Activated T-helper 1 cell treated with anti-CD3 and anti-CD28 coated beads, Interleukin-12 subunit alpha, Interleukin-12 subunit beta, Interleukin-2, Interleukin-4 antibody, amounts not matched to agents 30 ng/mL and 10 ng/mL and 1 ng/mL, durations not matched to agents 14 hours and 24 hours and 36 hours (primary cell): Measurements from ENCODE around the gene MYO5B. TPM values are rescaled to one million over a fixed set of nuclear protein-coding genes. Genes with fewer than 3 reads are reported as not detected.
"Not testable (repeated sequence)": the region's sequence is repeated elsewhere in the genome, so short reads cannot be mapped to it uniquely, and the experiment has no call there.

Source experiments
- DNase-seq: peaks from one replicate; pipeline ENCODE4 v3.0.0; 2021; ENCODE audit warnings: low spot score
- H3K27ac Mint-ChIP-seq: one replicate; pipeline ENCODE4 v1.8.0; 2021; ENCODE audit warnings: mild to moderate bottlenecking, mixed read lengths
- H3K27me3 Mint-ChIP-seq: one replicate; pipeline ENCODE4 v1.8.0; 2022; ENCODE audit warnings: mild to moderate bottlenecking, moderate library complexity, mixed read lengths; ENCODE audit not compliant: insufficient read depth
- H3K36me3 Mint-ChIP-seq: one replicate; pipeline ENCODE4 v1.8.0; 2021; ENCODE audit warnings: low read depth, mixed read lengths
- H3K4me1 Mint-ChIP-seq: one replicate; pipeline ENCODE4 v1.8.0; 2021; ENCODE audit warnings: low read depth, mixed read lengths
- H3K4me3 Mint-ChIP-seq: one replicate; pipeline ENCODE4 v1.8.0; 2021; ENCODE audit warnings: mild to moderate bottlenecking, moderate library complexity, mixed read lengths
- H3K9me3 Mint-ChIP-seq: one replicate; pipeline ENCODE4 v1.8.0; 2021; ENCODE audit warnings: mixed read lengths
- intact Hi-C: fragments of 100-400 bp; cut with micrococcal nuclease; formaldehyde crosslinking; loops from one replicate; pipeline ENCODE4 v1.15.1; 2024
- total RNA-seq: library from RNA; stranded (reverse); gene quantifications from 2 replicates; pipeline ENCODE4 v1.2.3, GENCODE V29; 2022

MYO5B gene
- total RNA-seq, 1 donor from 2014 or later, result not detected

DNA sequence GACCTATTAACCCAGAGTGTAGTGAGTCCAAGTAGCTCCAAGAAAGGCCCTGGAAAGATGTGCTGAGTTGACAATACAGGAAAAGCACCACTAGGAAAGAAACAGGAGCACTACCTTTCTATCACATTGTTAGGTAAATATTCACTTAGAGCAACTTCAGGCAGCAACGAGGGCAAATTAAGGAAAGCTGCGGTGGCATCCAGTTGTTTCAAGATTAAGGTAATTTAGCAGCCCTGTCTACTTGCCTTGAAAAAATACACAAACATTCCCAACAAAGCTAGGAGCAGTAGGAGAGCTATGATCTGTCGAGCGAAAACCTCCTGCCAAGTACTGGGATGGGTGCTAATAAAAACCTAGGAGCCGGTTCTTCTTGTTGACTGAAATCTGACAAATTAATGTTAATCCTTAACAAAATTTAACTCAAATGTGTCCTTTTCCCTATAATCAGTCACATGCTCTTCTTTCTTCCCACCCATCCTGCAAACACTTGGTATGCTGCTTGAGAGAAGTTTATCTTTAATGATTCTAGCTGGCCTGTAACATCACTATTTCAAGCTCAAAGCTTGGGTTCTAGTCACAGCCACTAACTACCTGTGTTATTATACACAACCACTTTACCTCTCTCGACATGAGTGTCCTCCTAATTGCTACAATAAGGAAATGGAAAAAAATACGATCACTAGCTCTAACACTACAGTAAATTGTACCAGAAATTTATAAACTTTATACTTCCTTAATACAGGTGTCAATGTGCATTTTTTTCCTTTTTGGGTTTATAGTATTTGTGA lies 383.6 kb downstream of the MYO5B start:
- intact Hi-C loops, result loop anchor here (5.0 to 10.0 kb wide), 10 partner anchors 89 to 1677 kb away; partner anchors contain the start of genes CFAP53, MBD1, MEX3C and ZBTB7C
- H3K4me3 Mint-ChIP-seq, result peak overlapping the region; percentile 7
- H3K4me1 Mint-ChIP-seq, result peaks cover 46% of the 10 kb centered on the region
- peaks cover 19% of the 10 kb centered on the region for H3K9me3 Mint-ChIP-seq
- H3K27ac Mint-ChIP-seq, result no peak overlapping the region
- no peaks in the 10 kb centered on the region for H3K27me3 Mint-ChIP-seq
- peaks cover 37% of the 10 kb centered on the region for H3K36me3 Mint-ChIP-seq
- no peak for DNase-seq

DNA sequence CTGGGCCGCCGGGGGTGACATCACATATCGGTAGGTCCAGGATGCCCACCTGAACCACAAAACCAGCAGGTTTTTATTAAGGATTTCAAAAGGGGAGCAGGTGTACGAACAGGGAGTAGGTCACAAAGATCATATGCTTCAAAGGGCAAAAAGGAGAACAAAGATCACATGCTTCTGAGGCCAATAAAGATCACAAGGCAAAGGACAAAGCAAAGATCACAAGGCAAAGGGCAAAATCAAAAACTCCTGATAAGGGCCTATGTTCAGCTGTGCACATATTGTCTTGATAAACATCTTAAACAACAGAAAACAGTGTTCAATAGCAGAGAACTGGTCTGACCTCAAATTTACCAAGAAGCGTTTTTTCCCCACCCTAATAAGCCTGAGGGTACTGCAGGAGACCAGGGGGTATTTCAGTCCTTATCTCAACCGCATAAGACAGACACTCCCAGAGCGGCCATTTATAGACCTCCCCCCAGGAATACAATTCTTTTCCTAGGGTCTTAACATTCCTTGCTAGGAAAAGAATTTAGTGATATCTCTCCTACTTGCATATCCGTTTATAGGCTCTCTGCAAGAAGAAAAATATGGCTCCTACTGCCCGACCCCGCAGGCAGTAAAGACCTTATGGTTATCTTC lies 386.3 kb downstream of the MYO5B start:
- intact Hi-C loops, H3K27me3 Mint-ChIP-seq, H3K27ac Mint-ChIP-seq, DNase-seq, H3K4me3 Mint-ChIP-seq: not testable (repeated sequence)
- peaks cover 29% of the 10 kb centered on the region for H3K36me3 Mint-ChIP-seq
- peaks cover 38% of the 10 kb centered on the region for H3K4me1 Mint-ChIP-seq
- H3K9me3 Mint-ChIP-seq, result peaks cover 19% of the 10 kb centered on the region

DNA sequence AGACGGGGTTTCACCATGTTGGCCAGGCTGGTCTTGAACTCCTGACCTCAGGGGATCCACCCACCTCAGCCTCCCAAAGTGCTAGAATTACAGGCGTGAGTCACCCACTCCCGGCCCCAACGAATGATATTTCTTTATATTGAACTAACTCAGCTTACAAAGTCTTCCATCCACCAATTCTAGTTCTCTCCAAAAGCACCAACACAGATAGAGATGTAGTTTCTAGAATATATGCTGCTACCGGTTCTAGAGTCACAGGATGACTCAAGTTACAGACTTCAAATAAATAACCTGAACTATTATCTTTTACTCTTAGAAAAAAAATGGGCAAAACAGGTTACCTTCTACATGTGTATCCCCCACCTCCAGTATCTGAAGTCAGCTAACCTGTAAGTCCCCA lies 390.9 kb downstream of the MYO5B start:
- intact Hi-C loops, result no loop called here
- DNase-seq, result no peak
- H3K36me3 Mint-ChIP-seq, result peaks cover 34% of the 10 kb centered on the region
- no peak overlapping the region for H3K27ac Mint-ChIP-seq
- H3K4me1 Mint-ChIP-seq, result peaks cover 17% of the 10 kb centered on the region
- peaks cover 7% of the 10 kb centered on the region for H3K9me3 Mint-ChIP-seq
- no peaks in the 10 kb centered on the region for H3K27me3 Mint-ChIP-seq
- H3K4me3 Mint-ChIP-seq, result no peak overlapping the region

DNA sequence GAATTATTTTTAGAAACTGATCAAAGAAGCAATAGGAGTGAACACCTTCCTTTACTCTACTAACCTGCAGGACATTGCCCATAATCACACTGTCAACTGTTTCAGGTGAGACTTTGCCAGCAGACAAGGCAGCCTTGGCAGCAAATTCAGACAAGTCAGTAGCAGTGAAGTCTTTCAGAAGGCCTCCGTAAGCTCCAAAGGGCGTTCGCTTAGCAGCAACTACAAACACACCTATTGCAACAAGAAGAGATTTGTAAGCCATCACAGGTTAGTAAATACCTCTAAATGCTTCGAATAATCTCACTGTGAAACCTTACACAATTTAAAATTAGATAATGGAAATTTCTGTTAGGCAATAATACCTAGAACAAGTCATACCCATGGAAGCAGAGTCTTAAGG lies 392.3 kb downstream of the MYO5B start:
- no peaks in the 10 kb centered on the region for H3K9me3 Mint-ChIP-seq
- H3K4me1 Mint-ChIP-seq, result peaks cover 17% of the 10 kb centered on the region
- peaks cover 30% of the 10 kb centered on the region for H3K36me3 Mint-ChIP-seq
- no peak overlapping the region for H3K4me3 Mint-ChIP-seq
- intact Hi-C loops, result no loop called here
- no peak for DNase-seq
- no peak overlapping the region for H3K27ac Mint-ChIP-seq
- no peaks in the 10 kb centered on the region for H3K27me3 Mint-ChIP-seq

DNA sequence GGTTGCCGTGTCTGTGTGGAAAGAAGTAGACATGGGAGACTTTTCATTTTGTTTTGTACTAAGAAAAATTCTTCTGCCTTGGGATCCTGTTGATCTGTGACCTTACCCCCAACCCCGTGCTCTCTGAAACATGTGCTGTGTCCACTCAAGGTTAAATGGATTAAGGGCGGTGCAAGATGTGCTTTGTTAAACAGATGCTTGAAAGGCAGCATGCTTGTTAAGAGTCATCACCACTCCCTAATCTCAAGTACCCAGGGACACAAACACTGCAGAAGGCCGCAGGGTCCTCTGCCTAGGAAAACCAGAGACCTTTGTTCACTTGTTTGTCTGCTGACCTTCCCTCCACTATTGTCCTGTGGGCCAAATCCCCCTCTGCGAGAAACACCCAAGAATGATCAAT lies 394.5 kb downstream of the MYO5B start:
- H3K27ac Mint-ChIP-seq, intact Hi-C loops, H3K4me3 Mint-ChIP-seq, H3K9me3 Mint-ChIP-seq, H3K27me3 Mint-ChIP-seq, DNase-seq: not testable (repeated sequence)
- Mint-ChIP-seq H3K4me1 (peaks cover 35% of the 10 kb centered on the region), H3K36me3 (peaks cover 37% of the 10 kb centered on the region)

DNA sequence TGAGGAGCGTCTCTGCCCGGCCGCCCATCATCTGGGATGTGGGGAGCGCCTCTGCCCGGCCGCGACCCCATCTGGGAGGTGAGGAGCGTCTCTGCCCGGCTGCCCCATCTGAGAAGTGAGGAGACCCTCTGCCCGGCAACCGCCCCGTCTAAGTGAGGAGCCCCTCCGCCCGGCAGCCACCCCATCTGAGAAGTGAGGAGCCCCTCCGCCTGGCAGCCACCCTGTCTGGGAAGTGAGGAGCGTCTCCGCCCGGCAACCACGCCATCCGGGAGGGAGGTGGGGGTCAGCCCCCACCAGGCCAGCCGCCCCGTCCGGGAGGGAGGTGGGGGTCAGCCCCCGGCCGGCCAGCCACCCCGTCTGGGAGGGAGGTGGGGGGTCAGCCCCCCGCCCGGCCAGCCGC lies 395.1 kb downstream of the MYO5B start:
- intact Hi-C loops, H3K27ac Mint-ChIP-seq, H3K9me3 Mint-ChIP-seq, H3K27me3 Mint-ChIP-seq, DNase-seq, H3K4me3 Mint-ChIP-seq: not testable (repeated sequence)
- peaks cover 41% of the 10 kb centered on the region for H3K36me3 Mint-ChIP-seq
- peaks cover 38% of the 10 kb centered on the region for H3K4me1 Mint-ChIP-seq

DNA sequence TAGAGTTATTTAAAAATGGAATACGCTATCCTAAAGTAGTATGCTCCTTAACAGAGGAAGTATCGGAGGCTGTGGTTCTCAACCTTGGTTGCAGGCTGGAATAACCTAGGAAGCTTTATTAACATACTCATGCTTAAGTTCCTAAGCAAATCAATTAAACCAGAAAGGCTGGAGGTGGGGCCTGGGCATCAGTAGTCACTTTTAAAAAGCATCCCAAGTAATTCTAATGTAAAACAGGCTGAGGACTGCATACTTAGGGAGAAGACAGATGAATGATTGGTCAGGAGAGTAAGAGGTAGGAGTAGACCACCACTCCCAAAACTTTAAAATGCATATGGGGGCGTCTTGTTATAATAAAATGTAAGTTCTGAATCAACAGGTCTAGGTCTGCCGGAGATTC lies 396.9 kb downstream of the MYO5B start:
- intact Hi-C loops, result no loop called here
- Mint-ChIP-seq H3K4me3 (no peak overlapping the region), H3K36me3 (peaks cover 49% of the 10 kb centered on the region), H3K27ac (no peak overlapping the region), H3K9me3 (no peaks in the 10 kb centered on the region), H3K4me1 (peaks cover 26% of the 10 kb centered on the region), H3K27me3 (no peaks in the 10 kb centered on the region)
- no peak for DNase-seq

DNA sequence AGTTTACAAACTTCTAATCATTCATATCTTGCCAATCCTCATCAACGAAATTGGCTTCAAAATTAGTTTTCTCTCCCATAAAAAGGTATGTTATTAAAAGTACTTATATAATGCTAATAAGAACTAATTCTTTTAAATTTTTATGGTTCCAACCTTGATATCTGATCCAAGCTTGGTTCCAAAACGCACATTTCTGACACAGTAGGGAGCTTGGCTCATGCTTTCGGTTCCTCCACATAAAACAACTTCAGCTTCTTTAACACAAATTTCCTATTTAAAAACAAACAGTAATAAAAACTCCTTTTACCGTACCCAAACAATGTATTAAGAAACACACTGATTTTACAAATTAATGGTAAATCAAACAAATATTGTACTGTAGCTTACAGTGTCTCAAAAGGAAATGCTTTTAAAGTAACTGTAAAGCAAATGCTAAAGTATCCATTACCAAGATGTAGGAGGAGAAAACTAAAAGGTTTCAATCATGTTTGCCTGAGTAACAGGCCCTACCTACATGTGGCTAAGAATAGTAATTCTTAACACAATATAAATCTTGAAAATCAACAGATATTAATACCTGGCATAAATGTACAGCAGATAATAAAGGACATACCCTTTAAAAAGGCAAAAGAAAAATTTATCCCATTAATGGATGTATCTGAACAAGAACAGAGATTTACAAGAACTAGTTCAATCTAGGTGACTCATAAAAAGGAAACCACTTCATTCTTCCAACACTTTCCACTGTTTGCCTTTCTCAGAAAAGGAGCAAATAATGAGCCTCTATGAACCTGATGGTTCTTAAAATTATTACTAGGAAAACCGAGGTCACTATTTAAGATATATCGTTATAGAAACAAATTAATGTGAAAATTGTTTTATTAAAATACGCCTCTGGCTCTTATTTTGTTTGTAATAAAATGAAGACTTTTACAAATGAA lies 399.1 kb downstream of the MYO5B start:
- intact Hi-C loops, result loop anchor here (2.0 kb wide), 1 partner anchor 17 kb away; the partner anchor contains the start of gene ACAA2
- Mint-ChIP-seq H3K27ac (peak overlapping the region; percentile 65), H3K36me3 (peaks cover 52% of the 10 kb centered on the region), H3K4me3 (peak overlapping the region; percentile 56), H3K27me3 (no peaks in the 10 kb centered on the region), H3K9me3 (no peaks in the 10 kb centered on the region), H3K4me1 (peaks cover 29% of the 10 kb centered on the region)
- DNase-seq, result no peak

DNA sequence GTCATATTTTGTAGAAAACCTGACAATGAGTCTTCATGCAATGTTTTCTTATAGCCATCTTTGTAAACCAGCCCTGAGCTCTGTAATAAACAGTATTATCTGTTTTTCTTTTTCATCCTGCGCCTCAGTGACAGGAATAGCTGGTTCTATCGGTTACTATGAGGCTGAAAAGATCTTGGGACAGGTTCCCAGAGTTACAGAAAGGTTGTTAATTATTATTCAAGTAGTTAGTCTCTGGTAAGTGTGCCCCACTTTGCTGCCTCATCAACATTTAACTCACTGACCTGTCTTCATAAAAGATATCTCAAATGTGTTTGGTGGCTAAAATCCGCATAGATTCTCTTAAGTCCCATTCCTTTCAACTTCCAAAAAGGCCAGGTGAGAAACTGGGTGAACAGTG lies 400.2 kb downstream of the MYO5B start:
- Mint-ChIP-seq H3K9me3 (no peaks in the 10 kb centered on the region), H3K27me3 (no peaks in the 10 kb centered on the region), H3K36me3 (peaks cover 57% of the 10 kb centered on the region), H3K4me3 (no peak overlapping the region), H3K27ac (no peak overlapping the region), H3K4me1 (peaks cover 40% of the 10 kb centered on the region)
- intact Hi-C loops, result no loop called here
- no peak for DNase-seq

DNA sequence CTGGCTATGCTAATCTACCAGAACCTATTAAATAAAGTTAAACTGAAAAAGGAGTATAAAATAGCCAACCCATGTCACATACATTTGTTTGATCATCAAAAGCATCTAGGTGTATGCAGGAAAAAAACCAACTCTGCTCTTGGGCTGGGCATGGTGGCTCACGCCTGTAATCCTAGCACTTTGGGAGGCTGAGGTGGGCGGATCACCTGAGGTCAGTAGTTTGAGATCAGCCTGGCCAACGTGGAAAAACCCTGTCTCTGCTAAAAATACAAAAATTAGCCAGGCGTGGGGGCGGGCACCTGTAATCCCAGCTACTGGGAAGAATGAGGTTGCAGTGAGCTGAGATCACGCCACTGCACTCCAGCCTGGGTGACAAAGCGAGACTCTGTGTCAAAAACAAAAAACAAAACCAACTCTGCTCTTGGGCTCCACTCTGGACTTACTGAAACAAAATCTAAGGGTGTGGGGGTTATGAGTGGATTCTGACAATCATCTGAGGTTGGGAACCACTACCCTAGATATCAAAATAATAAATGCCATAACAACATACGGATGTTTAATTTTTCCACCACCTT lies 405.3 kb downstream of the MYO5B start:
- intact Hi-C loops, result loop anchor here (5.0 kb wide), 1 partner anchor 68 kb away; no protein-coding TSS in a partner anchor
- H3K4me1 Mint-ChIP-seq, result peaks cover 59% of the 10 kb centered on the region
- H3K27me3 Mint-ChIP-seq, DNase-seq, H3K4me3 Mint-ChIP-seq, H3K9me3 Mint-ChIP-seq: not testable (repeated sequence)
- peaks cover 54% of the 10 kb centered on the region for H3K36me3 Mint-ChIP-seq
- peak overlapping the region; percentile 77 for H3K27ac Mint-ChIP-seq

DNA sequence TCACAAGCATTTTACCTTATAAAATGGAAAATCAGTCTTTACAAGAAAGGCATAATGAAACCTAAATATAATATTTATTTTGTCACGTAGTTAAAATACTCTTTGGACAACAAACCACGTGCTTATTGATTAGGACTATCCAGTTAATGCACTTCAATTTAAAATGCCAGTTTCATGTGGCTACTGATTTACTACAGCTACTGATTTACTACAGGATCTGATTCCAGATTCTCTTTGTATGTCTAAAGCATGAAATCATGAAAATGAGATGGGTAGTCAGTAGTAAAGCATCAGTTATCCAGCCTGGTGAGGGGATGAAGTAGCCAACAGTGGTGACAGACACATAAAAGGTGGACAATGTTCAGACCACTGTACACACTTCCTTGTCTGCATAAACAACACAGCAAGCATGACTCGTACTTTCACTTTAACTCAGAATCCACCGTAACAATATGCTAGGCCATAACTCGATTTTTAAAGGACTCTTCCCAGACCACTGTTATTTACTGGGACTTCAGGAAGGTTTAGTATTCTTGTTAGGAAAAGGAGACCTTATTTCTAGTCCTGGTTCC lies 406.5 kb downstream of the MYO5B start:
- H3K27ac Mint-ChIP-seq, result peak overlapping the region; percentile 81
- H3K9me3 Mint-ChIP-seq, result no peaks in the 10 kb centered on the region
- no peaks in the 10 kb centered on the region for H3K27me3 Mint-ChIP-seq
- peak overlapping the region; percentile 45 for H3K4me3 Mint-ChIP-seq
- peaks cover 54% of the 10 kb centered on the region for H3K36me3 Mint-ChIP-seq
- peaks cover 62% of the 10 kb centered on the region for H3K4me1 Mint-ChIP-seq
- DNase-seq, result no peak
- intact Hi-C loops, result loop anchor here (1.0 to 5.0 kb wide), 2 partner anchors 25 to 69 kb away; partner anchors contain the start of gene ACAA2
